ENCODE measurements around the gene SHB. TPM values are rescaled to one million over a fixed set of nuclear protein-coding genes. Genes with fewer than 3 reads are reported as not detected.
"Not testable (repeated sequence)": the region's sequence is repeated elsewhere in the genome, so short reads cannot be mapped to it uniquely, and the experiment has no call there.

Gene SHB
- total RNA-seq, 1 donor: 2.2 TPM

DNA sequence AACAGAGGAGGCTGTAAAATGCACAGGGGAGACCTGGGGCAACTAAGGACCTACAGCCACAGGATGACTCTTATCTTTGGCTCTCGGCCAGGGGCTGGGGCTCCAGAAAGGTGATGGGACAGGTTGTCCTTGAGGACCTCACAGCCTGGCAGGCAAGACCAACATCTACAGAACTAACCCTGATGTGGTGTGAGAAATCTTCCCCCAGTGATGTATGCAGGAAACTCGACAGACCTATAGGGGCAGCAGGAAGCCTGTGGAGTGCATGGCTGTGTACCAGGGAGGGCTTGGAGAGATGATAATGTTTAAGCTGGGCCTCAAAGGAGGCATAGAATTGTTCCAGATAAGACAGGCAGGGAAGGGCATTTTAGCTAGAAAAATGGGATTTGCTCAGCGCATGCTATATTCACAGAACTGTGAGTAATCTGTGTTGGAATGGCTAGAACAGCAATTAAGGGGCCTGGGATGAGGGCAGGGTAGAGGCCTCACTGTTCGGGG is 96.6 kb downstream of the SHB start:
- DNase-seq (ENCODE audit: low read depth in 2 of 3, low spot score in 2 of 3): peak in 1 of 3 donors; percentile 30

DNA sequence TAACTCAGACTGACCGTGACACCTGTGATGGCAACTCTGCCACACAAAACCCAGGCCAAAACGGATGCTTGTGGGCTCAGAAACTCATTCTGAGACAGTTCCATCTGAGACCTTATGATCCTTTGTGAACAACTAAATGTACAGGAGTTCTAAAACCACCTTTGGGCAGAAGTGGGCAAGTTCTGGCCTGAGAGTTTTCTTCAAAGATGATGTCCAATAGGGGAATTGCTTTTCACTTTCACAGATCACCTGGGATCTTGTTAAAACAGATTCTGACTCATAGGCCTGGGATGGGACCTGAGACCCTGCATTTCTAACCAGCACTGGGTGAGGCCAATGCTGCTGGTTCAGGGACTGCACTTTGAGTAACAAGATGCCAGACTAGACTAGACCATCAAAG is 97.3 kb downstream of the SHB start:
- no peak for DNase-seq (ENCODE audit: low read depth in 2 of 3, low spot score in 2 of 3)

DNA sequence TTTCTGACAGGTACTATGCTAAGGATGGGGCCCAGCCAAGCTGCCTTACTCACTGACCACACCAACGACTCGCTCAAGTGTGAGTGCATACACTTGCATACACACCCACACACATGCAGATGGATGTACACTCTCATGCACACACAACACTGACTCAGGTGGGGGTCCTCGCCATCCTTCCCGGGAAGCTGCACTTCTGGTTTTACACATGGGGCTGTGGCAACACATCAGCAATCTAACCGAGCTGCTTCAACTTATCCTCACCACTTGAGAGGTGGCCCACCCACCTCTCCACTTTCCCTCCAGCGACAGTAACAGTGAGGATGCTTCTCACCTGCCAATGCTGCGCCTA is 97.9 kb downstream of the SHB start:
- no peak for DNase-seq (ENCODE audit: low read depth in 2 of 3, low spot score in 2 of 3)

GRCh38 chr9:37970301-37971107 is 98.5 kb downstream of the SHB start:
- no peak for DNase-seq (ENCODE audit: low read depth in 2 of 3, low spot score in 2 of 3)

- no peak for DNase-seq (ENCODE audit: low read depth in 2 of 3, low spot score in 2 of 3)
These were observed 99.3 kb downstream of the SHB start for GRCh38 chr9:37969558-37970300.

GRCh38 chr9:37969130-37969529 is 99.9 kb downstream of the SHB start:
- no peak for DNase-seq (ENCODE audit: low read depth in 2 of 3, low spot score in 2 of 3)

DNA sequence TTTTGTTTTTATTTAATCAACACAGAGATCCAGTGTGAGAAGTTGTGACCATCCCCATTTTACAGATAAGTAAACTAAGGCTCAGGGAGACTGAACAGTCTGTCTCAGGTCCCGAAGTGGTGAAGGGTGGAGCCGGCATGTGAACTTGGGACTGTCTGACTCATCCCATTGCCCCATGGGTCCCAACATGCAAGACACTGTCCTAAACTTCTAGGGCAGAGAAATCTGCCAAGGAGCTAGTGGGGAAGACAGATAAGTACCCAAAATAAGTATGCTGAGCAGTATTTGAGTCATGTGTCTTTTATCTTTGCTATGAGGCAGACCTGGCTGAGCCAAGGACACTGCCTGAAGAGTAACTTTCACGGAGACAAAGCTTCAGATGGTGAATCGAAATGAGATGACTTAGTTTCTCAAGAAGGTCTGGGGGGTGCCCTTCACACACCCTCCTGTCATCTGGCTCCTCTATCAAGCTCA is 100.8 kb downstream of the SHB start:
- DNase-seq (ENCODE audit: low read depth in 2 of 3, low spot score in 2 of 3): no peak

DNA sequence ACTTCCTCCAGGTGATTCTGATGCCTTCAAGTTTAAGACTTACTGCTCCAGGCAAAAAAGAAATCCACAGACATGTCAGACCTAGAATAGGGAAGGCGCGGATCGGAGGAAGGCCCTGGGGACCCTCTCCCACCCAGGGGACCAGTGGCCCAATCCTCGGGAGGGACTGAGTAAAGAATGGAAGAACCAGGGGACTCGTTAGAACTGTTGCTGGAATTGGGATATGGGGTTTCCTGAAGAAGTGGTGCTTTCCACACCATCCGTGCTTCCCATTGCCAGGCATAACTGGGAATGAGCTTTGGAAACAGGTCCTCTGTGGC is 101.3 kb downstream of the SHB start:
- DNase-seq (ENCODE audit: low read depth in 2 of 3, low spot score in 2 of 3): no peak

GRCh38 chr9:37967014-37967760 is 101.8 kb downstream of the SHB start:
- DNase-seq (ENCODE audit: low read depth in 2 of 3, low spot score in 2 of 3): no peak

- DNase-seq (ENCODE audit: low read depth in 2 of 3, low spot score in 2 of 3): no peak
These were observed 102.5 kb downstream of the SHB start for GRCh38 chr9:37966412-37967013.

DNA sequence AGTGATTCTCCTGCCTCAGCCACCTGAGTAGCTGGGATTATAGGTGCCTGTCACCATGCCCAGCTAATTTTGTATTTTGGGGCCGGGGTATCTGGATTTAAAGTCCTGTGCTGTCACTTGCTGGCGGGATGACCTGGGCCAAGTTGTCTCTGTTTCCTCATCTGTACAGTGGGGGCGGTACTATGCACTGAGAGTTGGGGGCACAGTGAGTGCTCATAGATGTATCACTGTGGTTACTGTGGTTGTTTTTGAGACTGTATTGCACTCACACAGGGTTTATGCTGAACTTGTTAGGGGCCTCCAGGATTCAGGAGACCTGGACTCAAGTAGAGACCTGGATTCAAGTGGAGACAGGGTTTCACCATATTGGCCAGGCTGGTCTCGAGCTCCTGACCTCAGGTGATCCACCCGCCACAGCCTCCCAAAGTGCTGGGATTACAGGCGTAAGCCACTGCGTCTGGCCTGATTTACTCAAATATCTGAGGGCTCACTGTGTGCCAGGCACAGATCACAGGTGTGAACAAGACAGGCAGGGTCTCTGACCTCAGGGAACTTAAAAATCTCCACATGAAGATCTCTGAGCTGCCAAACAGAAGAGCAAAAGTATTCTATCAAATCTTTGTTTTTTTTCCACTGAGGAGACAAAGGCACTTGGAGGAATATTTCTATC is 103.2 kb downstream of the SHB start:
- DNase-seq (ENCODE audit: low read depth in 2 of 3, low spot score in 2 of 3): not testable (repeated sequence)

DNA sequence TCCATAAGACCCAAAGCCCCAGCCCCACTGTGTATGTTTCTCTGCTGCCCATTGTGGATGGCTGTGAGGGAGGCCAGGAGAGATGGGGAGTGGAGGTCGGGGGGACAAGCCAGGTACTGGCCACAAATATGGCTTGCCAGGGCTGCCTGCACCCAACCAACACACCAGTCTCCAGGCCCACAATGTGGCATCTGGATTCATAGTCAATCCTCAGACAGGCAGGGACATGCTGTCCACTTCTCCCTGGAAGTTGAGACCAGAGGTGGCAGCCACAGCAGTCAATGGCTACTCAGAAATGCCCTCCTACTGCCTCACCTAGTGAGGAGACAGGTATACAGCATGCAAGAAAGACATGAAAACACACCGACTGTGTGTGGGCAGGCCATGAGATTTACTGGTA is 103.9 kb downstream of the SHB start:
- no peak for DNase-seq (ENCODE audit: low read depth in 2 of 3, low spot score in 2 of 3)

GRCh38 chr9:37964740-37965081 is 104.3 kb downstream of the SHB start:
- DNase-seq (ENCODE audit: low read depth in 2 of 3, low spot score in 2 of 3): no peak

DNA sequence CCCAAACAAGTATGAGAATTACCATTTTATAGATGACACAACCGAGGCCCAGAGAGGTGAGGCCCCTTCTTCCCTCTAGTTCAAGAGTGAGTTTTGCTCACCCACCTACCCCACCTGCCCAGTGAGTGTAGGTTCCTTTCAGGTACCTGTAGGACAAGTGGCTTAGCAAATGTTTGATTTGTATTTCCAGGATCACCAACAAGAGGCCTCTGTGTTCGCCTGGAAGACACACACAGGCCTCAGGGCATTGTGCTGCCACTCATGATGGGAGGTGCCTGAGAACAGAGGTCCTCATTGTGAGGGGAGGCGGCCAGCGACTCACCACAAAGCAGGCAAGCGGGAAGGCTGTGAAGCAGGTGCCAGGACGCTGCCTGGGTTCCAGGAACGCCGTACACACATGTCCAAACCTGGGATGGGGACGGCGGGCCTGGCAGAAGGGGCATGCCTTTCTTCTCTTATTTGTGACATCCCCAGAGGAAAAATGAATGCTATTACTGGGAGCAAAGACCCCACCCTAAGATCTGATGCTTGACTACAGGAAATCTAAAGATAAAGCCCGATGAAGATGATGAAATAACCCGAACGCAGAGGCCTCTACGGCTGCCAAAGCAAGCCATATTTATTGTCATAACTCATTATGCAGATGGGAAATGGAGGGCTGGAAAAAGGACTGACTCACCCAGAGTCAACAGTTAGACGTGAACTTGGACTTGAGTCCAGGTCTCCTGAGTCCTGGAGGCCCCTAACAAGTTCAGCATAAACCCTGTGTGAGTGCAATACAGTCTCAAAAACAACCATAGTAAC is 104.9 kb downstream of the SHB start:
- DNase-seq (ENCODE audit: low read depth in 2 of 3, low spot score in 2 of 3): no peak

DNA sequence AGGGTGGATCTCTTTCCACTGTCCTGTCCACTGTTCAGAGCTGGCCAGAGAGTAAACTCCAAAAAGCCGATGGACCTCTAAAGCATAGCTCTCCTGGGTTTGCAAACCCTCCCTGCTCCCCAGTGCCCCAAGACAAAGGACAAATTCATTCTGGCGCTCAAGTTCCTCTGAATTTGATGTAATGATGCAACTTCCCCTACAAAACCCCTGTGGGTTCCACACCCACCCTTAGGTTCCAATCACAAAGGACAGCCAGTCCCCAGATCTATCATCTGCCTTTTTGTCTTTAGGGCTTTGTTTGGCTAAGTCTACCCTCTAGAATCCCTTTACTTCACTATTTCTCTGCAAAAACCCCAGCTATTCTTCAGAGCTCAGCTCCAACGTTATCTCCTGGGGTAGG is 107.7 kb downstream of the SHB start:
- peak in 1 of 3 donors; percentile 26 for DNase-seq (ENCODE audit: low read depth in 2 of 3, low spot score in 2 of 3)

- DNase-seq (ENCODE audit: low read depth in 2 of 3, low spot score in 2 of 3): no peak
These were observed 108.4 kb downstream of the SHB start for GRCh38 chr9:37960631-37961030.

GRCh38 chr9:37959976-37960375 is 109.1 kb downstream of the SHB start:
- DNase-seq (ENCODE audit: low read depth in 2 of 3, low spot score in 2 of 3): no peak

DNA sequence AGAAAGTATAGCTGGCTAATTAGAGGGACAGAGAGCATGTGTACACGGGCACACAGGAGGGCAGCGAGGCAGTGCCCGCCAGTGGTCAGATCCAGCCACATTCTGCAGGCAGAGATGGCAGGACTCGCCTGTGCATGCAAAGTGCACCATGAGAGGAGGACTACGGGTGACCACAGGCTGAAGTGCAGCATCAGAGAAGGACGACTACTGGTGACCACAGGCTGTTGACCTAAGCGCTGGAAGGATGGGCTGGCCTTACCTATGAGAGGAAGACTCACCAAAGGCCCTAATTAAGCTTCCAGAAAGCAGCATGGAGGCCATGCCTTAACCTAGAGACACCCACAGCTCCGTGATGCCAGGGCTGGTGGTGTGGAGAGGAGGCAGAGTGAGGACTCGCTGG is 110.9 kb downstream of the SHB start:
- no peak for DNase-seq (ENCODE audit: low read depth in 2 of 3, low spot score in 2 of 3)

GRCh38 chr9:37957664-37957953 is 111.4 kb downstream of the SHB start:
- no peak for DNase-seq (ENCODE audit: low read depth in 2 of 3, low spot score in 2 of 3)

All from hematopoietic multipotent progenitor cell (in vitro differentiated cells).